CD4-positive, CD25-positive, alpha-beta regulatory T cell (primary cell): ENCODE measurements around the gene SLC6A19. TPM values are rescaled to one million over a fixed set of nuclear protein-coding genes. Genes with fewer than 3 reads are reported as not detected.
A peak's percentile ranks its signal among the peaks of the same experiment; 100 is the strongest.

Experiments used
- ATAC-seq, 2 donors: fragments of 150-1000 bp; cut with Tn5 transposase; one replicate each; pipeline ENCODE4 v1.10.0; 2021; ENCODE audit warnings: low read depth in 2 of 2, moderate number of reproducible peaks in 2 of 2, moderate library complexity in 1 of 2
- DNase-seq, 3 donors: peaks; one replicate each; pipeline versions ENCODE4 v3.0.0 to v3.0.0-alpha.2; 2012 to 2022; ENCODE audit warnings: mixed read lengths in 1 of 3
- H3K27ac ChIP-seq: one replicate; pipeline ENCODE4 v1.7.0; 2013; ENCODE audit warnings: mild to moderate bottlenecking, low read length; ENCODE audit not compliant: insufficient read depth, poor library complexity, severe bottlenecking
- H3K27me3 ChIP-seq: one replicate; pipeline ENCODE4 v1.7.0; 2013; ENCODE audit warnings: low read length; ENCODE audit not compliant: control insufficient read depth, insufficient read depth
- H3K36me3 ChIP-seq: one replicate; pipeline ENCODE4 v1.7.0; 2013; ENCODE audit warnings: mild to moderate bottlenecking, low read length, moderate library complexity; ENCODE audit not compliant: control insufficient read depth, insufficient read depth
- H3K4me1 ChIP-seq: 2 replicates; pipeline ENCODE4 v1.7.0; 2013; ENCODE audit warnings: mild to moderate bottlenecking, low read length; ENCODE audit not compliant: insufficient read depth, control insufficient read depth, poor library complexity, severe bottlenecking
- H3K4me3 ChIP-seq: one replicate; pipeline ENCODE4 v1.7.0; 2013; ENCODE audit warnings: low read depth, mild to moderate bottlenecking, low read length, moderate library complexity
- H3K9me3 ChIP-seq, 2 experiments: 1 replicate in 1 of 2; 2 replicates in 1 of 2; pipeline ENCODE4 v1.7.0; 2013; ENCODE audit warnings: low read length in 2 of 2, mild to moderate bottlenecking in 1 of 2, moderate library complexity in 1 of 2; ENCODE audit not compliant: control insufficient read depth in 2 of 2
- H3K27ac Mint-ChIP-seq, 3 donors: one replicate each; pipeline ENCODE4 v1.8.0; 2020 to 2022; ENCODE audit warnings: mild to moderate bottlenecking in 3 of 3, mixed read lengths in 3 of 3, moderate library complexity in 2 of 3
- H3K27me3 Mint-ChIP-seq: one replicate; pipeline ENCODE4 v1.8.0; 2022; ENCODE audit warnings: mild to moderate bottlenecking, mixed read lengths
- H3K36me3 Mint-ChIP-seq: one replicate; pipeline ENCODE4 v1.8.0; 2020; ENCODE audit warnings: mixed read lengths
- H3K4me1 Mint-ChIP-seq, 4 donors: one replicate each; pipeline ENCODE4 v1.8.0; 2020 to 2022; ENCODE audit warnings: mixed read lengths in 4 of 4, mild to moderate bottlenecking in 1 of 4
- H3K4me3 Mint-ChIP-seq, 4 donors: one replicate each; pipeline ENCODE4 v1.8.0; 2020 to 2022; ENCODE audit warnings: mild to moderate bottlenecking in 4 of 4, mixed read lengths in 4 of 4, moderate library complexity in 3 of 4
- H3K9me3 Mint-ChIP-seq, 7 donors: one replicate each; pipeline ENCODE4 v1.8.0; 2020 to 2022; ENCODE audit warnings: mixed read lengths in 7 of 7, mild to moderate bottlenecking in 3 of 7, moderate library complexity in 2 of 7
- polyA plus RNA-seq, 4 donors: library from polyadenylated mRNA; unstranded; fragments of 300-500 nt; fragmentation: Illumina TruSeq; gene quantifications; one replicate each; pipeline ENCODE4 v1.2.3, GENCODE V29; 2021
- total RNA-seq: library from RNA; stranded (reverse); gene quantifications from one replicate; pipeline ENCODE4 v1.2.3, GENCODE V29; 2022

SLC6A19 gene
- total and polyA plus RNA-seq, 5 donors from 2014 or later: not detected

- no peaks in the 10 kb centered on the region for H3K4me1 ChIP-seq
- H3K27ac Mint-ChIP-seq: no peak overlapping the region
- H3K4me3 Mint-ChIP-seq: no peak overlapping the region
- H3K27me3 Mint-ChIP-seq: no peaks in the 10 kb centered on the region
- no peaks in the 10 kb centered on the region for H3K36me3 ChIP-seq
- H3K9me3 ChIP-seq: no peaks in the 10 kb centered on the region
- ATAC-seq (no peak), DNase-seq (no peak)
- no peaks in the 10 kb centered on the region for H3K36me3 Mint-ChIP-seq
- H3K4me3 ChIP-seq: no peak overlapping the region
- H3K27me3 ChIP-seq: no peaks in the 10 kb centered on the region
- H3K27ac ChIP-seq: no peak overlapping the region
- peaks cover 0 to 2% (median 0%) of the 10 kb centered on the region in 4 donors for H3K4me1 Mint-ChIP-seq
- H3K9me3 Mint-ChIP-seq: peaks cover 0 to 1% (median 0%) of the 10 kb centered on the region in 7 donors
Observed at GRCh38 chr5:1244255-1244654, 42.9 kb downstream of the SLC6A19 start.

GRCh38 chr5:1244976-1245375, 43.6 kb downstream of the SLC6A19 start:
- Mint-ChIP-seq H3K27ac (no peak overlapping the region), H3K9me3 (peaks cover 0 to 1% (median 0%) of the 10 kb centered on the region in 7 donors), H3K36me3 (no peaks in the 10 kb centered on the region), H3K4me3 (no peak overlapping the region), H3K27me3 (no peaks in the 10 kb centered on the region), H3K4me1 (peaks cover 0 to 2% (median 0%) of the 10 kb centered on the region in 4 donors)
- no peak for DNase-seq
- H3K9me3 ChIP-seq: no peaks in the 10 kb centered on the region
- no peak for ATAC-seq
- no peak overlapping the region for H3K4me3 ChIP-seq
- H3K27me3 ChIP-seq: no peaks in the 10 kb centered on the region
- H3K4me1 ChIP-seq: no peaks in the 10 kb centered on the region
- no peak overlapping the region for H3K27ac ChIP-seq
- H3K36me3 ChIP-seq: no peaks in the 10 kb centered on the region

GRCh38 chr5:1245905-1246576, 44.6 kb downstream of the SLC6A19 start:
- no peak for DNase-seq
- H3K4me3 Mint-ChIP-seq: no peak overlapping the region
- H3K9me3 ChIP-seq: no peaks in the 10 kb centered on the region

GRCh38 chr5:1246711-1247431, 45.5 kb downstream of the SLC6A19 start:
- Mint-ChIP-seq H3K27ac (no peak overlapping the region), H3K36me3 (no peaks in the 10 kb centered on the region), H3K4me1 (no peaks in the 10 kb centered on the region), H3K9me3 (no peaks in the 10 kb centered on the region), H3K27me3 (no peaks in the 10 kb centered on the region), H3K4me3 (no peak overlapping the region)
- no peaks in the 10 kb centered on the region for H3K27me3 ChIP-seq
- no peak for DNase-seq
- no peaks in the 10 kb centered on the region for H3K4me1 ChIP-seq
- H3K4me3 ChIP-seq: no peak overlapping the region
- H3K36me3 ChIP-seq: no peaks in the 10 kb centered on the region
- ATAC-seq: no peak
- no peak overlapping the region for H3K27ac ChIP-seq
- no peaks in the 10 kb centered on the region for H3K9me3 ChIP-seq

More at GRCh38 chr5:1245905-1246576, 44.6 kb downstream of the SLC6A19 start:
- H3K36me3 ChIP-seq: no peaks in the 10 kb centered on the region
- no peak overlapping the region for H3K4me3 ChIP-seq
- peaks cover 0 to 2% (median 0%) of the 10 kb centered on the region in 4 donors for H3K4me1 Mint-ChIP-seq
- H3K27me3 ChIP-seq: no peaks in the 10 kb centered on the region
- H3K9me3 Mint-ChIP-seq: no peaks in the 10 kb centered on the region
- H3K27ac Mint-ChIP-seq: no peak overlapping the region
- no peaks in the 10 kb centered on the region for H3K27me3 Mint-ChIP-seq
- H3K27ac ChIP-seq: no peak overlapping the region
- ATAC-seq: no peak
- no peaks in the 10 kb centered on the region for H3K36me3 Mint-ChIP-seq
- H3K4me1 ChIP-seq: no peaks in the 10 kb centered on the region

- no peaks in the 10 kb centered on the region for H3K36me3 Mint-ChIP-seq
- ATAC-seq (no peak), DNase-seq (no peak)
- Histone ChIP-seq H3K4me1 (no peaks in the 10 kb centered on the region), H3K27ac (no peak overlapping the region), H3K27me3 (no peaks in the 10 kb centered on the region), H3K36me3 (no peaks in the 10 kb centered on the region), H3K9me3 (no peaks in the 10 kb centered on the region), H3K4me3 (no peak overlapping the region)
- H3K27ac Mint-ChIP-seq: no peak overlapping the region
- no peaks in the 10 kb centered on the region for H3K27me3 Mint-ChIP-seq
- no peaks in the 10 kb centered on the region for H3K9me3 Mint-ChIP-seq
- H3K4me1 Mint-ChIP-seq: peaks cover 0 to 3% (median 0%) of the 10 kb centered on the region in 4 donors
- H3K4me3 Mint-ChIP-seq: no peak overlapping the region
Observed at GRCh38 chr5:1247811-1248210, 46.4 kb downstream of the SLC6A19 start.

- Histone ChIP-seq H3K4me1 (peaks cover 6% of the 10 kb centered on the region), H3K27ac (no peak overlapping the region), H3K9me3 (no peaks in the 10 kb centered on the region), H3K27me3 (no peaks in the 10 kb centered on the region), H3K4me3 (no peak overlapping the region), H3K36me3 (no peaks in the 10 kb centered on the region)
- ATAC-seq (no peak), DNase-seq (no peak)
- Mint-ChIP-seq H3K27me3 (no peaks in the 10 kb centered on the region), H3K9me3 (no peaks in the 10 kb centered on the region), H3K27ac (no peak overlapping the region), H3K4me3 (no peak overlapping the region), H3K36me3 (no peaks in the 10 kb centered on the region), H3K4me1 (peaks cover 0 to 5% (median under 1%) of the 10 kb centered on the region in 4 donors)
Observed at GRCh38 chr5:1249366-1250280, 48.2 kb downstream of the SLC6A19 start.

- Mint-ChIP-seq H3K4me3 (no peak overlapping the region), H3K4me1 (peaks cover 0 to 24% (median 9%) of the 10 kb centered on the region in 4 donors), H3K36me3 (no peaks in the 10 kb centered on the region), H3K9me3 (no peaks in the 10 kb centered on the region), H3K27ac (peak overlapping the region in 1 of 3 donors; percentile 46), H3K27me3 (no peaks in the 10 kb centered on the region)
- DNase-seq (no peak), ATAC-seq (no peak)
- Histone ChIP-seq H3K27ac (no peak overlapping the region), H3K27me3 (no peaks in the 10 kb centered on the region), H3K36me3 (no peaks in the 10 kb centered on the region), H3K4me3 (no peak overlapping the region), H3K9me3 (no peaks in the 10 kb centered on the region), H3K4me1 (peaks cover 14% of the 10 kb centered on the region)
Observed at GRCh38 chr5:1251678-1252580, 50.5 kb downstream of the SLC6A19 start.
